Measurements from ENCODE around the gene KLF14.

GRCh38 chr7:130719541-130719940 is 14.5 kb downstream of the KLF14 start:
- TF ChIP-seq EZH2phosphoT487 (IDR thresholded peaks at IDR 0.05; ENCODE audit: borderline replicate concordance, low read depth, low read length) = no peak
- TF ChIP-seq, protein P1, sequence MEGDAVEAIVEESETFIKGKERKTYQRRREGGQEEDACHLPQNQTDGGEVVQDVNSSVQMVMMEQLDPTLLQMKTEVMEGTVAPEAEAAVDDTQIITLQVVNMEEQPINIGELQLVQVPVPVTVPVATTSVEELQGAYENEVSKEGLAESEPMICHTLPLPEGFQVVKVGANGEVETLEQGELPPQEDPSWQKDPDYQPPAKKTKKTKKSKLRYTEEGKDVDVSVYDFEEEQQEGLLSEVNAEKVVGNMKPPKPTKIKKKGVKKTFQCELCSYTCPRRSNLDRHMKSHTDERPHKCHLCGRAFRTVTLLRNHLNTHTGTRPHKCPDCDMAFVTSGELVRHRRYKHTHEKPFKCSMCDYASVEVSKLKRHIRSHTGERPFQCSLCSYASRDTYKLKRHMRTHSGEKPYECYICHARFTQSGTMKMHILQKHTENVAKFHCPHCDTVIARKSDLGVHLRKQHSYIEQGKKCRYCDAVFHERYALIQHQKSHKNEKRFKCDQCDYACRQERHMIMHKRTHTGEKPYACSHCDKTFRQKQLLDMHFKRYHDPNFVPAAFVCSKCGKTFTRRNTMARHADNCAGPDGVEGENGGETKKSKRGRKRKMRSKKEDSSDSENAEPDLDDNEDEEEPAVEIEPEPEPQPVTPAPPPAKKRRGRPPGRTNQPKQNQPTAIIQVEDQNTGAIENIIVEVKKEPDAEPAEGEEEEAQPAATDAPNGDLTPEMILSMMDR (conservative IDR thresholded peaks at IDR 0.05; ENCODE audit: low read length) = no peak
